AG10803 (cell line): ENCODE measurements around the gene UBXN1.

Experiments
- DNase-seq: peaks from one replicate; pipeline ENCODE4 v3.0.0; 2010; ENCODE audit warnings: low read depth
- H3K4me3 ChIP-seq: 2 replicates; pipeline ENCODE4 v1.5.1; 2011; ENCODE audit warnings: mild to moderate bottlenecking, low read length, control low read depth
- CTCF ChIP-seq: conservative IDR thresholded peaks from 2 replicates; pipeline ENCODE4 v1.5.1; 2011; ENCODE audit warnings: mild to moderate bottlenecking, low read length, control low read depth, inconsistent platforms

The UBXN1 gene

GRCh38 chr11:62671608-62672389 is 7.1 kb downstream of the UBXN1 start, which contains the start of the genes LBHD1 and UQCC3:
Gene LBHD1 (minus strand): TSS chr11:62672267. CDS start chr11:62670031, 2,236 bp downstream.
Gene UQCC3 (plus strand): TSS chr11:62671673. CDS start chr11:62671746, 73 bp downstream.
- DNase-seq, result peak; percentile 89
- H3K4me3 ChIP-seq, result peak within 1 kb of the TSS; percentile 88
- TF ChIP-seq CTCF, result no peak

DNA sequence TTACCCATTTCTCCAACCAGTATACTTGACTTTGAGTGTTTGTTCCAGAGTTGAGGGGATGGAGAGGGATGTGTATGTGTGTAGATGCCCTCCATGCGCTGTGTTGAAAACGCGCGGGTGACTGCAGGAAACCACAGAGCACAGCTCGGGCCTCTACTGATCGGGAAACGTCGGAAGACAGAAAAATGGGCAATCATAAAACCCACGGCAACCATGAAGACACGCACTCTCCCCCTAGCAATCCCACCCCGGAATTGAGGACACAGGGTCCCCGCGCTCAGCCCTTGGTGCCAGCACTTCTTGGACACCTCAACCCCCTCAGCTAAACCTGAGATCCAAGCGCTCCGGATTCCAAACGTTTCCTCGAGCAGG is 7.7 kb downstream of the UBXN1 start:
- no peak for TF ChIP-seq CTCF
- DNase-seq, result no peak

DNA sequence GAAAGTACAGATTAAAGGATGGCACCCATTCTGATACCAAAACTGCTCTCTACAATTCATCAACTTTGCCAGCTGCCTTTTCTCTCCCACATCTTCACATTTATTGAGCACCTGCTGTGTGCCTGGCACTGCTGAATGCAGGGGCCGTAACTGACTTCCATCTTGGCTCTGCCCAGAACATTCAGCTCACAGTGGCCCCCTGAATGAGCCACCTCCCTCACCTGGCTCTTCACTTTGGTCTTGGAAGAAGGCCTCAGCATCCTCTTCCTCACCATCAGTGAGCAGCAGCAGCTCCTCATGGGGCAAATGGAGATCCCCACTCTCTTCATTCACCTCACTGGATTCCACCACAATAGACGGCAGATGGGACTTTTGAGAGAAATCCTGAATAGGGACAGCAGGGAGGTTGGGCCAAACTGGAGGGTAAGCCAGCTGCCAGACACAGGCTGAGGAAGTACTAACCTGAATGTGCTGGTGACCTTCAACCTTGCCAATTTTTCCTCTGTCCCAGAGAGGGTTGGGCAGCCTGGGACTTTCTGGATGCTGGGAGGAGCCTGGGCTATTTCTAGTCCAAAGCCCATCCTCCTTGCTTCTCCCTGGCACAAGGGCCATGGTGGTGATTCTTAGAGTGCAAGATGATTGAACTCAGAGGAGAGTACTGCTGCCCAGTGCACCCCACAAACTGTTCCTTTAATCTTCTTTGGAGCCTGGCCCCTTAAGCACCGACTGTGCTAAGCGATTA is 9.3 kb downstream of the UBXN1 start:
- TF ChIP-seq CTCF, result no peak
- no peak for DNase-seq
- H3K4me3 ChIP-seq, result no peak overlapping the region

More for the DNA sequence above, 7.7 kb downstream of the UBXN1 start:
- peak overlapping the region; percentile 88 for H3K4me3 ChIP-seq

DNA sequence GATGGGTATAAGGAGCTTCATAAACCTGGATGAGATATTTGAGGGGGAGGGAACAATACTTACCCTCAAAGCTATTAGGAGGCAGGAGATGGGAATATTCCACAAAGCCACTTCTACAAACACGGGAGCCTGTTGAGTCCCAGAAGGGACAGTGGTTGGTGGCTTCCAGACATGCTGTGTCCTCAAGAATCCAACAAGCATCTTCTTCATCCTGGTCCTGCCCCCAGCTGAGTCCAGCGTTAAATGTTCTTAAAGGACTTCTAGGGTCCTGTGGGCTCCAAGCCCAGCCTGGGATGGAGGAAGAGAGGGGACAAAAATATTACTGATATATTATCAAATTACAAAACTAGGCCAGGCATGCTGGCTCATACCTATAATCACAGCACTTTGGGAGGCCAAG is 11.4 kb downstream of the UBXN1 start:
- no peak for TF ChIP-seq CTCF
- no peak overlapping the region; the same call in 1 of the 2 replicates for H3K4me3 ChIP-seq
- DNase-seq, result no peak

- TF ChIP-seq CTCF, result no peak
- no peak for DNase-seq
- H3K4me3 ChIP-seq, result peak overlapping the region; percentile 93
Measured at GRCh38 chr11:62666259-62666926, 12.5 kb downstream of the UBXN1 start.

- TF ChIP-seq CTCF, result no peak
- DNase-seq, result peak; percentile 65
- peak overlapping the region; percentile 93 for H3K4me3 ChIP-seq
Measured at GRCh38 chr11:62665599-62666258, 13.1 kb downstream of the UBXN1 start.
